Neural crest cell (in vitro differentiated cells): ENCODE measurements around the gene SLC27A4. TPM values are rescaled to one million over a fixed set of nuclear protein-coding genes. Genes with fewer than 3 reads are reported as not detected.

Experiments used
- DNase-seq: peaks from one replicate; pipeline ENCODE4 v3.0.0; 2021; ENCODE audit warnings: low read depth, mixed read lengths, low spot score
- H3K27ac Mint-ChIP-seq: one replicate; pipeline ENCODE4 v1.8.0; 2021; ENCODE audit warnings: mild to moderate bottlenecking, mixed read lengths; ENCODE audit not compliant: unreplicated experiment
- H3K27me3 Mint-ChIP-seq: 2 replicates; pipeline ENCODE4 v1.8.0; 2021; ENCODE audit warnings: low read depth, mild to moderate bottlenecking, mixed read lengths
- H3K36me3 Mint-ChIP-seq: 2 replicates; pipeline ENCODE4 v1.8.0; 2021; ENCODE audit warnings: low read depth, mild to moderate bottlenecking, mixed read lengths
- H3K4me1 Mint-ChIP-seq: 2 replicates; pipeline ENCODE4 v1.8.0; 2021; ENCODE audit warnings: mixed read lengths
- H3K4me3 Mint-ChIP-seq: one replicate; pipeline ENCODE4 v1.8.0; 2021; ENCODE audit warnings: mild to moderate bottlenecking, mixed read lengths
- H3K9me3 Mint-ChIP-seq: 2 replicates; pipeline ENCODE4 v1.8.0; 2021; ENCODE audit warnings: mixed read lengths
- CTCF ChIP-seq: fragments of 200-600 bp; sonication (generic); conservative IDR thresholded peaks from 2 replicates; pipeline ENCODE4 v1.5.0; 2021; ENCODE audit warnings: antibody characterized with exemption, mild to moderate bottlenecking
- total RNA-seq: library from RNA; stranded (reverse); gene quantifications from 2 replicates; pipeline ENCODE4 v1.2.1, GENCODE V29; 2021

SLC27A4 gene
- total RNA-seq, 1 donor from 2014 or later, result 45.6 TPM

GRCh38 chr9:128297221-128297773 is 43.0 kb upstream of the SLC27A4 start:
- Mint-ChIP-seq H3K9me3 (no peaks in the 10 kb centered on the region), H3K36me3 (no peaks in the 10 kb centered on the region), H3K4me1 (peaks cover 5% of the 10 kb centered on the region), H3K27me3 (no peaks in the 10 kb centered on the region), H3K4me3 (no peak overlapping the region), H3K27ac (peak overlapping the region; percentile 60)
- no peak for DNase-seq
- no peak for TF ChIP-seq CTCF

DNA sequence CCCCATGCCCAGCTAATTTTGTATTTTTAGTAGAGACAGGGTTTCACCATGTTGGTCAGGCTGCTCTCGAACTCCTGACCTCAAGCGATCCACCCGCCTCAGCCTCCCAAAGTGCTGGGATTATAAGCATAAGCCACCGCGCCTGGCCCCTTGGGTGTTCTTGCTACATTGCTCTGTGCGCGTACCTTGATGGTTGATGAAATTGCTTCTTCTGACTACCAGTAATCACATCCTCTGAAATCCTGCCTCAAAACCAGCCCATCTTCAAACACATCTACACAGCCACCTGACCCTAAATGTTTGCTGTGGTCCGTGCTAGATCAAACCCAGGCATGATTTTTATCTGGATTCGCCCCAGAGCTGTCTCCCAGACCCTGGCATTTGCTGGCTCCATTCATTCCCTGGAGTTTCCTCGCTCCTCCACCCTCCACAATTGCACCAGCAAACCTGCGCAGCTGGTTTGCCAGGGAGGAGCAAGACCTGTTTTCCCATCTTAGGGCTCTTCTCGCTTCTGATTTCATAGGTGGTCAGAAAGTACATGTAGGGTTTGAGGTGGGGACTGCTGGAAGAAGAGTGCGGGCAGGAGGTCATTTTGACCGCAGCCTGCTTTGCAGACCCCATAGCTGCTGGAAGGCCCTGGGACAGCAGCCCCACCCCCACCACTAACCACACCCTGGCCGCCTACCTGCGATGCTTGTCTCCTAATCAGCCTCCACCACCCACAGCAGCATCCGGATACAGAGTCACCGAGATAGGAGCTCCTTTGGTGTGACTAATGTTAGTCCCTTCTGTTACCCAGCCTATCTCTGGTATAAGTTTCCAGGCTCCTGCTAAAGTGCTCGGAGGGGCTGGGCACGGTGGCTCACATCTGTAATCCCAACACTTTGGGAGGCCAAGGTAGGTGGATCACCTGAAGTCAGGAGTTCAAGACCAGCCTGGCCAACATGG is 41.5 kb upstream of the SLC27A4 start:
- Mint-ChIP-seq H3K36me3 (no peaks in the 10 kb centered on the region), H3K9me3 (no peaks in the 10 kb centered on the region), H3K4me3 (no peak overlapping the region), H3K27ac (peak overlapping the region; percentile 51), H3K27me3 (no peaks in the 10 kb centered on the region), H3K4me1 (peaks cover 5% of the 10 kb centered on the region)
- TF ChIP-seq CTCF, result no peak
- DNase-seq, result no peak

DNA sequence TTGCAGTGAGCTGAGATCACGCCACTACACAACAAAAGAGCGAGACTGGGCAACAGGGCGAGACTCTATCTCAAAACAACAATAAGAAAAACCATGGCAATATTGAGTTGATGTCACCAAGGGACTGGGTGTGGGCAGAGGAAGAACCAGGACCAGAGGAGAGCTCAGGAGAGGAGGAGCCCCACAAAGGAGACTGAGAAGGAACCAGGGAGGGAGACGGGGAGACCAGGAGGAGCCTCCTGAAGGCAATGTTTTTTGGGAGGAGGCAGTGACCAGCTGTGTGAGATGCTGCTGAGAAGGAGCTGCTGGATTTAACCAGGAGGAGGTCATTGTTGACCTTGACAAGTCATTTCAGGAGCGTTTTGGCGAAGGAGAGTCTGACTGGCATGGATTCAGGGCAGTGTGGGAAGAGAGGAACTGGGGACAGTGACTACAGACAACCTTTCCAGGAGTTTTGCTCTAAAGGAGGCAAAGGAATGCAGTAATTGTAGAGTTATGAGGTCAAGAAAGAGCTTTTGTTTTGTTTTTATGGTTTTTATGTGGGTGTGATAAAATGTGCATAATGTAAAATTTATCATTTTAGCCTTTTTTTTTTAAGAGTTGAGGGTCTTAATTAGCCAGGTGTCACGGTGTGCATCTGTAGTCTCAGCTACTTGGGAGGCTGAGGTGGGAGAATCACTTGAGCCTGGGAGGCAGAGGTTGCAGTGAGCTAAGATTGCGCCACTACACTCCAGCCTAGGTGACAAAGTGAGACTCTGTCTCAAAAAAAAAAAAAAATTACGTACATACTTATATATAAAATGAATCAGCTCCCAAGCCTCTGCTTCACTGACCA is 36.0 kb upstream of the SLC27A4 start:
- Mint-ChIP-seq H3K27me3 (no peaks in the 10 kb centered on the region), H3K9me3 (no peaks in the 10 kb centered on the region), H3K27ac (peak overlapping the region; percentile 28), H3K36me3 (peaks cover 2% of the 10 kb centered on the region), H3K4me1 (no peaks in the 10 kb centered on the region), H3K4me3 (no peak overlapping the region)
- no peak for DNase-seq
- TF ChIP-seq CTCF, result no peak

DNA sequence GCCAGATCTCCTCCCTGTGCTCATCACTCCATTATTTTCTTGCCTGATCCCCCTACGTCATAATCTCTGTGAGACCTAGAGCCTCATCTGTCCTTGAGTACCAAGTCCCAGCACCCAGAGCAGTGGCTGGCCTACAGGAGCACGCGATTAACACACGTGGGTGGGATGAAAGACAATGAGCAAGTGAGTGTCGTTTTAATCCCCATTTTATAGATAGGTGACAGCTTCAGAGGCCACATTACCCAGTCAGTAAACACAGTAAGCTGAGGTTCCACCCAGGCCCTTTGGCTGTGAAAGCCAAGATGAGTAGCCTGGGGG is 35.4 kb upstream of the SLC27A4 start:
- Mint-ChIP-seq H3K4me3 (no peak overlapping the region), H3K9me3 (no peaks in the 10 kb centered on the region)
- no peak for TF ChIP-seq CTCF

DNA sequence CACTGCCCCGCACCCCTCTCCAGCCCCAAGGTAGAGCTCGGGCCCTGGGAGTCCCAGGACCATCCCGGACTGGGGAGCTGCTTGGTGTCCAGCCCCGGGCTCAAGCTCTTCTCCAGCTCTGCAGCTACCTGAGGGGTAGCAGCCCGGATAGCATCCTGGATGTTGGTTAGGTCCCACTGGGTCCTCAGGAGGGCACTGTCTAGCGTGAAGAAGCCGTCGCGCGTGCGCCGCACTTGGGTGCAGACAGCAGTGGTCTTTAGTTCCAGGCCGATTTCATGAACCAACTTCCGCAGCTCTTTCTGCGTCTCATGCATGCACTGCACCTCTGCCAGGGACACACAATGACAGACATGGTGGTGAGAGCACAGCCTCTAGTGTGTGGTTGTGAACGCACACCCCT is 30.8 kb upstream of the SLC27A4 start:
- no peaks in the 10 kb centered on the region for H3K4me1 Mint-ChIP-seq
- no peak for DNase-seq
- TF ChIP-seq CTCF, result no peak
- H3K4me3 Mint-ChIP-seq, result no peak overlapping the region
- H3K27ac Mint-ChIP-seq, result no peak overlapping the region
- peaks cover 2% of the 10 kb centered on the region for H3K36me3 Mint-ChIP-seq
- H3K27me3 Mint-ChIP-seq, result no peaks in the 10 kb centered on the region
- H3K9me3 Mint-ChIP-seq, result no peaks in the 10 kb centered on the region

More for the DNA sequence above, 35.4 kb upstream of the SLC27A4 start:
- no peaks in the 10 kb centered on the region for H3K27me3 Mint-ChIP-seq
- DNase-seq, result no peak
- peaks cover 2% of the 10 kb centered on the region for H3K36me3 Mint-ChIP-seq
- H3K27ac Mint-ChIP-seq, result no peak overlapping the region
- H3K4me1 Mint-ChIP-seq, result no peaks in the 10 kb centered on the region
